ENCODE data around the gene ASTE1. TPM values are rescaled to one million over a fixed set of nuclear protein-coding genes. Genes with fewer than 3 reads are reported as not detected.

ASTE1 gene
- total and polyA plus RNA-seq, 9 of the 15 experiments (the other 6 are each of a cell fraction or from before 2014, with no cell fraction given): 3.5 to 12.1 (median 6.9) TPM

DNA sequence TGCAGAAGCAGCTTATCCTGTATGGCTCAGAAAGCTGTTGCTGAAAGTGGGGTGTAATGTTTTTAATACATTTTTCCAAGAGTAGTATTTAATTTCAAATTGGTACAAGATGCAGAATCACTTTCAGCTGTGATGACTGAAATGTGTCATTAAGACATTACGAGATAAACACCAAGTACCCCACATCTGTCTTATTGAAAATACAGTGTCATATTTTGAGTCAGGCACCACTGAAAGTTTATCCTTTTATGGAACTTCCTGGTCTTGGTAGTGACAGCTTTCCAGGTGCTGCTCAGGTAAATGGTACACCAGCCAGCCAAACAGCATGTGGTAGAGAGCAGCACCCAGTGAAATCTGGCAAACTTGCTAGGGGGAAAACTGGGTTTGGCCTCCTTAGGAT is 16.9 kb downstream of the ASTE1 start (continued):
- TF ChIP-seq ZNF77 (CRISPR knock-in tag; IDR thresholded peaks at IDR 0.05): no peak

DNA sequence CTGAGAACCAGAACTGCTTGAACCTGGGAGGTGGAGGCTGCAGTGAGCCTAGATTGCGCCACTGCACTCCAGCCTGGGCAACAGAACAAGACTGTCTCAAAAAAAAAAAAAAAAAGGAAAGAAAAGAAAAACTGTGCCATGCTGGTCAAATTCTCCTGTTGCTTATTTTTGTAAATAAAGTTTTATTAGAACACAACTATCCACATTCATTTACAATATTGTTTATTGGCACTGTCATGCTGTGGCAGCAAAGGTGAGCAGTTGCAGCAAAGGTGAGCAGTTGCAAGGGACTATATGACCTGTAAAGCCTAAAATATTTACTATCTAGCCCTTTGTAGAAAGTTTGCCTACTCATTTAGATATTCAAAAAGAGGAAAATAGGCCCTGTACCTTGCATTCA is 18.3 kb downstream of the ASTE1 start:
- Histone ChIP-seq H3K4me3 (no peak overlapping the region), H3K79me2 (ENCODE audit: control insufficient read depth, insufficient read depth, low read length) (no peaks in the 10 kb centered on the region), H3K4me2 (ENCODE audit: insufficient read depth, low read length) (no peak overlapping the region), H4K20me1 (replicated peaks; ENCODE audit: control insufficient read depth, insufficient read depth, low read length) (no peaks in the 10 kb centered on the region), H3K9ac (ENCODE audit: insufficient read depth in 1 of 2, low read depth in 2 of 2, low read length in 2 of 2) (no peak overlapping the region), H3K27ac (ENCODE audit: extremely low read depth, low read depth, low read length) (no peak overlapping the region), H3K27me3 (ENCODE audit: control insufficient read depth in 2 of 2, insufficient read depth in 2 of 2, low read length in 2 of 2) (no peaks in the 10 kb centered on the region), H3K9me3 (replicated peaks; ENCODE audit: control insufficient read depth, insufficient read depth, low read depth, low read length) (no peaks in the 10 kb centered on the region), H3K36me3 (ENCODE audit: control insufficient read depth, insufficient read depth, low read length) (peaks cover 26% of the 10 kb centered on the region), H2AFZ (ENCODE audit: low read depth, low read length) (no peak overlapping the region), H3K9me1 (ENCODE audit: control insufficient read depth, insufficient read depth, low read length) (no peaks in the 10 kb centered on the region), H3K4me1 (replicated peaks in 1 of 2; ENCODE audit: control insufficient read depth in 2 of 2, insufficient read depth in 2 of 2, low read length in 2 of 2) (no peaks in the 10 kb centered on the region)
- WGBS (ENCODE audit: insufficient coverage, low coverage, missing lambda C conversion rate): 100% methylated on average over 1 of the region's 1 CpG
- FAIRE-seq (no peak), ATAC-seq (no peak), DNase-seq (ENCODE audit: extremely low read depth in 1 of 4, low spot score in 3 of 4) (no peak)
- intact Hi-C loops (cut with micrococcal nuclease) (no loop called here), in situ Hi-C loops (cut with MboI) (no loop called here)
- TF ChIP-seq, protein P1, sequence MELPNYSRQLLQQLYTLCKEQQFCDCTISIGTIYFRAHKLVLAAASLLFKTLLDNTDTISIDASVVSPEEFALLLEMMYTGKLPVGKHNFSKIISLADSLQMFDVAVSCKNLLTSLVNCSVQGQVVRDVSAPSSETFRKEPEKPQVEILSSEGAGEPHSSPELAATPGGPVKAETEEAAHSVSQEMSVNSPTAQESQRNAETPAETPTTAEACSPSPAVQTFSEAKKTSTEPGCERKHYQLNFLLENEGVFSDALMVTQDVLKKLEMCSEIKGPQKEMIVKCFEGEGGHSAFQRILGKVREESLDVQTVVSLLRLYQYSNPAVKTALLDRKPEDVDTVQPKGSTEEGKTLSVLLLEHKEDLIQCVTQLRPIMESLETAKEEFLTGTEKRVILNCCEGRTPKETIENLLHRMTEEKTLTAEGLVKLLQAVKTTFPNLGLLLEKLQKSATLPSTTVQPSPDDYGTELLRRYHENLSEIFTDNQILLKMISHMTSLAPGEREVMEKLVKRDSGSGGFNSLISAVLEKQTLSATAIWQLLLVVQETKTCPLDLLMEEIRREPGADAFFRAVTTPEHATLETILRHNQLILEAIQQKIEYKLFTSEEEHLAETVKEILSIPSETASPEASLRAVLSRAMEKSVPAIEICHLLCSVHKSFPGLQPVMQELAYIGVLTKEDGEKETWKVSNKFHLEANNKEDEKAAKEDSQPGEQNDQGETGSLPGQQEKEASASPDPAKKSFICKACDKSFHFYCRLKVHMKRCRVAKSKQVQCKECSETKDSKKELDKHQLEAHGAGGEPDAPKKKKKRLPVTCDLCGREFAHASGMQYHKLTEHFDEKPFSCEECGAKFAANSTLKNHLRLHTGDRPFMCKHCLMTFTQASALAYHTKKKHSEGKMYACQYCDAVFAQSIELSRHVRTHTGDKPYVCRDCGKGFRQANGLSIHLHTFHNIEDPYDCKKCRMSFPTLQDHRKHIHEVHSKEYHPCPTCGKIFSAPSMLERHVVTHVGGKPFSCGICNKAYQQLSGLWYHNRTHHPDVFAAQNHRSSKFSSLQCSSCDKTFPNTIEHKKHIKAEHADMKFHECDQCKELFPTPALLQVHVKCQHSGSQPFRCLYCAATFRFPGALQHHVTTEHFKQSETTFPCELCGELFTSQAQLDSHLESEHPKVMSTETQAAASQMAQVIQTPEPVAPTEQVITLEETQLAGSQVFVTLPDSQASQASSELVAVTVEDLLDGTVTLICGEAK (IDR thresholded peaks at IDR 0.05): peak; percentile 87
- TF ChIP-seq, protein P1 (CRISPR knock-in tag; IDR thresholded peaks at IDR 0.05): peak; percentile 72
- no peak for TF ChIP-seq HNRNPL (IDR thresholded peaks at IDR 0.05; ENCODE audit: low read depth, low read length)
- BruUV-seq (replicated peaks): no TSS peak
- ChIA-PET POLR2A (no interaction called here), CTCF (ENCODE audit: low intra/inter-chr PET ratio) (no interaction called here)

All from K562 (cell line).